HG02870 (cell line): ENCODE data around the gene SPRING1.

Experiments
- ATAC-seq: cut with Tn5 transposase; IDR thresholded peaks from one replicate; pipeline ENCODE4 v1.9.1; 2021; ENCODE audit warnings: mild to moderate bottlenecking, moderate library complexity; ENCODE audit not compliant: unreplicated experiment

SPRING1 gene

DNA sequence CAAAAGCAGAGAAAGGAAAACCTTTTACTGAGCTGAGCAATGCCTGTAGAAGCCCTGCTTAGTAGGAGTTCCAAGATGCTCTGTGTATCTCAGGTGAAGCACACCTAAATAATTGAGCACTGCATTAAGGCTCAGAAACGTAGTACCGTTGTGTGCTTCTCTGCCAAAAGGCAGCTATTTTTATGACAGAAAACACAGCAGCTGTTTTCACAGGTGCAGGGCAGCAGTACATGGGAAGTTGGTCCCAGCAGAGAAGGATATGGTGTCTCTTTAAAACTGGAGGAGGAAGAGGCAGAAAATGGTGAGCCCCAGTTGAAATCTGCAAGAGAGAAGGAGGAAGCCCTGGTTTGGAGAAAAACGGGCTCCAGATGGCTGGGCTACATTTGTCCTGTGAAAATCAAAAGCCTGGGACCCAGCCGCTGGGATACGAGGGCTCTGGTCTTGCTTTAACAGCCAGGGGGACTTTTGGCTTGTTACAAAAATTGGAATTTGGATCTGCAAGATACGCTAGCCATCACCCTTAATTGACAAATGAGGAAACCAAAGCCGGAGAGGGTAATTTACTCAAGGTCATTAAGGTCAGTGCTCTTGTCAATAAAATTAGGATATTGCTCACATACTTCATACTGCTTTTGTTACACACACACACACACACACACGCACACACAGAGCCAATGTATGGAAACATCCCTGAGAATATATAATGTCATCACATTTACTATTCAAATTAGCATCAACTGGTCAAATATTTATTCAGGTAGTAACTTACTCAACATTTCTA is 27.3 kb downstream of the SPRING1 start:
- ATAC-seq = no peak

- ATAC-seq = no peak
These were observed 28.1 kb downstream of the SPRING1 start for GRCh38 chr12:116709768-116710167.

DNA sequence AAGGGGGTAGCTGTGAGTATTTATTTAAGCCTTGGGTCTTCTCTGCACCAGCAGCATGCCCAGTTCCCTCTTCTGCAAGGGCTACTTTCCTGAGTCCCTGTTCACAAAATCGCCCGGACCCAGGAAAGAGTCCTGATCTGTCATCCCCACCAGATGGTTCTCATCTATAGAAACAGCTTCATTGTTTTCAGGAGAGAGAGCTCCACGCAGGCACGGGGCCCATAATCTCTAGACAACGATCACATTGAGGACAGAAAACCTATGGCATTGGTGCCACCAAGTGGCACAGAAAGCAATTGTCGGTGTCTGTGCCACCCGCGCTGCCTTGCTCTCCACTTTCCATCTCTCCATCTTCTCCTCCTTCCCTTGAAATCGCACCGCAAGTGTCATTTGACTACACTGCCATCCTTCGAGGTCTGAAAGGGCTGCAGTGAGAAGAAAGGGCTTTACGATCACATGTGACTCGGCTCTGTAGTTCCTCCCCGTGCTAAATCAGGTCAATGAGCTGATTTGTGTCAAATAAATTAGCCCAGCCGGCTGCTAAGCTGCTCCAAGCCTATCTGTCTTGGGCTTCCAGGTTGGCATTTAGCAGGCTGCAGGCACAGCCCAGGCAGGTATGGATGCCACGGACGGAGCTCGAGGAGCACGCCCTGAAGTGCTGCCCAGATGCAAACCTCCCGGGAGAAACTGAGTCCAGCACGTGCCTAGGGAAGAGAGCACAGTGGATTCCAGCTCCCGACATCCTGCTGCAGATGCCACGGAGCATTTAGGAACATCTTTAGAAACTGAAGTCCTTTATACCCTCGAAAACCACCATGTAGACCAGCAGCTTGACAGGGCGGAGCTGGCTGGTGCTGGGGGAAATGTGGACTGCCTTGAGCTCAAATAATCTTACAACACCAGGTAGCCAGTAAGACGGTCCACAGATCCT is 28.8 kb downstream of the SPRING1 start:
- no peak for ATAC-seq

DNA sequence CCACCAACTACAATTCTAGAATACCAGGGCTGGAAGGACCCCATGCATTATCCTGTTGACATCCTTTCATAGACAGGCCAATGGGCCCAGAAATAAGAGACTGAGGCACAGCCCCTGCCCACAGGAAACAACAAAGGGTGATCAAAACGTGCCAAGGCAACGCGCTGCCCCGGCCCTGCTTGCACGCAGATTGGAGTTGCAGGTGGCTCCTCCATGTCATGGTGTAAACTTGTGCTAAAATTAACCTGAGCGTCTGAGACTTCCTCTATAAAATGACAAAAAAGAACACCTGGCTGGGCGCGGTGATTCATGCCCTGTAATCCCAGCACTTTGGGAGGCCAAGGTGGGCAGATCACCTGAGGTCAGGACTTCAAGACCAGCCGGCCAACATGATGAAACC is 30.1 kb downstream of the SPRING1 start:
- no peak for ATAC-seq

- ATAC-seq = no peak
These were observed 34.6 kb downstream of the SPRING1 start for GRCh38 chr12:116703214-116703795.

GRCh38 chr12:116701432-116701831 is 36.4 kb downstream of the SPRING1 start:
- ATAC-seq = no peak

GRCh38 chr12:116700066-116700465 is 37.8 kb downstream of the SPRING1 start:
- ATAC-seq = no peak

DNA sequence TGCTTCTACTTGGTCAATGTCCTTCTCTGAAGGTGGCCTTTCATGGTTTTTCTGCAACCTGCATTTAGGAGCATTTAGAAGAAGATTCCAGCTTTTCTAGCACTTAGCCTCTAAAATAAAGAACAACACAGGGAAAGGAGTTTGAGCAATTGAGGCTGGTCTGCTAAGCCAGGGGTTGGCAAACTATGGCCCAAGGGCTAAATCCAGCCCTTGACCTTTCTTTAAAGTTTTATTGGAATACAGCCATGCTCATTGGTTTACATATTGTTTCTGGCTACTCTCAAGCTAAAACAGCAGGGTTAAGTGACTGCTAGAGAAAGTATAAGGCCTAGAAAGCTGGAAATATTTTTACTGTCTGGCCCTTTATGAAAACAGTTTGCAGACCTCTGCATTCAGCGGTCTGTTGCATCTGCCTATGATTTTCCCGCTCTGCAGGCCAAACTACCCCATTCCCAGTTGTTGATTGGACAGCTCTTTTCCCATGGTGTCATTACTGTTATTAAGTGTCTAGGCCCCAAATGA is 39.3 kb downstream of the SPRING1 start:
- no peak for ATAC-seq

GRCh38 chr12:116698116-116698515 is 39.8 kb downstream of the SPRING1 start:
- ATAC-seq = no peak

- ATAC-seq = no peak
These were observed 40.2 kb downstream of the SPRING1 start for GRCh38 chr12:116697716-116698115.

GRCh38 chr12:116697305-116697704 is 40.6 kb downstream of the SPRING1 start:
- ATAC-seq = no peak

GRCh38 chr12:116695464-116695725 is 42.5 kb downstream of the SPRING1 start:
- no peak for ATAC-seq

DNA sequence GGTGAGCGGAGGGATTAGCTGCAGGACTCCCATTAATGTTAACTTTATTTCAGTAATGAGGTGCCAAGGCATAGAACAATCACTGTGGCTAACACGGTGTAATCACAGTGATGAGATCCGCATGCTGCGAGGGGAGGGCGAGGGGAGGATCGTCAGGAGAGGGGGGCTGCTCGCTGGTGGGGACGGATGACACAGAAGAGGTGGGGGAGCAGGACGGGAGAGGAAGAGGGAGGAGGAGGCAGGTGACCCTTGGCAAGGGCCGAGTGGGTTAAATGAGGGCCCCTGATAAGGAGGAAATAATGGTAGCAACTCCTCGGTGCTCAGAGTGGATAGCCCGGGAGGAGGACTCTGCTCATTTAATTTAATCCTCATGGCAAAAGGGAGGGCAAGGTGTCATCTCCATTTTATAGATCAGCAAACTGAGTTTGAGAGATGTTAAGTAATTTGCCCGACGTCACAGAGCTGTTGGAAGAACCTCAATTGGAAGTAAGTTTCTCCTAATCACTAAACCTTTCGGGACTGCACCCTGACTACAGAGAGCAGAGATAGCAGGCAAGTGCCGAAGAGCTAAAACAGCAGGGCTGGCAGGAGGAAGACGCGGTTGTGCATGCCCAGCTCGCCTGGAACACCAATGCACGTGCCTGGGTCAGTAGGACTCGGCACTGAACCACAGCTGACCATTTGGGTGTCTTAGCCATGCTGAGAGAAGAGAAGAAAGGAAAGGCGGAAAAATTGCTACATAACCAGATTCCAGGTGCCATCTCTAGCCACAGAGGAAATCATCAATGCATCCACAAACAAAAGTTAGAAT is 43.0 kb downstream of the SPRING1 start:
- no peak for ATAC-seq

DNA sequence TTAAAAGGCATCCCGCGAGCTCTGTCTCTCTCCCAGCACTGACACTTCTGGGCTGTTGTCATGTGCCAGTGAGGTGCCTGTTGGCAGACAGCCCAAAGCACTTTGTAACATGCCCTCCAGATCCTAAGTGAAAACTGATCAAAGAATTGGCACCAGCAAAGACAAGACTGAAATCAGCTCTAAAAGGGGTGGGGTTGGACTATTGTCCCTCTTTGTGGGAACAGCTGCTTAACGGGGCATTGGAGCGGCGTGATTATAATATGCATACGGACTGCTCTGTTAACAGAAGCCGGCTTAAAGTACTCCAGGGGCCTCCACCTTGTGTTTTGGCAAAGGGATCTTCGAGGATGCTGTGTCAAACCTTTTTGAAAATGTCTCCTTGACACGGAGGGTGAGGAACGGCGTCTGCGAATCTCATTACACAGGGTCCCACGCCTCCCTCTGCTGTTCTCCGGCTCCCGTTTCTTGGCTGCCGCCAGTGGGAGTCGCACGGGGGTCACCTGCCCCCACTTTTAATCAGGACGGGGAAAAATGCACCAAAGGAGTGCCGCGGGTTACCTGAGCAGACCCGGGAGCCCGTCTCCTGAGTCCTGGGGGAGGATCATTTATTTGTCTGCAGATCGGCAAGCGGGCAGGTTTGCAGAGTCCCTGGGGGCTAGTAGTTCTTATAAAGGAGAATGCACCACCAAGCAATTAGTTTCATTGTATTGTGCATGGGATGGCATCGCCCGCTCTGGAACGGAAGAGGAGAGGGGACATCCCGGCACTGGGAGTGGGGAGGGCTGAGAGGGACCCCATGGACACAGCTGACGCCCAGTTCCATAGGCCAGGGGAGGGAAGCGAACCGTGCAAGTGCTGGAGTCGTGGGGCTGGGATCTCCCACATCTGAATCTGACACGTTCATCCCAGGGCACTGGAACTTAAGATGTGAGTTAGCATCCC is 44.3 kb downstream of the SPRING1 start:
- ATAC-seq = no peak

- ATAC-seq = no peak
These were observed 45.3 kb downstream of the SPRING1 start for GRCh38 chr12:116692605-116693004.

DNA sequence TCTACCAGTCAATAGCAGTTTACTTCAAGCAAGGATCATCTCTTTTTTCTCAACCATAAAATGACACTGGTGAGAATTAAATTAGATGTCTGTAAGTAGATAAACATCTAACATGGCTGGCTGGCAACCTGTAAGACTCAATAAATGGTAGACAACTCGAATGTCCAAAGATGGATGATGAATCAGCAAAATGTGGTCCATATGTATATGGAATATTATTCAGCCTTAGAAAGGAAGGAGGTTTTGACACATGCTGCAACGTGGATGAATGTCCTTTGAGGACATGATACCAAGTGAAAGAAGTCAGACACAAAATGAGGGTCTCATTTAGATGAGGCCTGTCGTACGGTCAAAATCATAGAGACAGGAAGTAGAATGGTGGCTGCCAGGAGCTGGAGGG is 46.2 kb downstream of the SPRING1 start:
- no peak for ATAC-seq

- ATAC-seq = no peak
These were observed 46.7 kb downstream of the SPRING1 start for GRCh38 chr12:116691205-116691604.

GRCh38 chr12:116689979-116690744 is 47.7 kb downstream of the SPRING1 start:
- ATAC-seq = no peak

DNA sequence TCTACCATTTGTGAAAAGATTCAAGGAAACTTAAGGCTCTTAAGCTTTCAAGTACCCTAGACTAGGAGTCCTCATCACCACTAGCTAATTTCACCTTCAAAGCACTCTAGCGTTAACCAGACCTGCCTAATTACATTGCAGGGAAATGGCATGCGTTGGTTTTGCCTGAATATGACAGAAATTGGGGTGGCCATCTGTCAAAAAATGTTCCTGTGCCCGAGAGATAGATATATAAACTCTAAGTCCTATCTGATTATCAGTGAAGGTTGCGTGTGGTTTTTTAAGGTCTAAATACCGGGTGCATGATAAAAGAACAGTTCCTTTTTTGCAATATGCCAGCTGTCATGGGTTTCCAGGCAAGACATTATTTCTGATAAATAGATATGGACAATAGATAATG is 48.3 kb downstream of the SPRING1 start:
- no peak for ATAC-seq
